GM21576 (cell line): ENCODE data around the gene HP1BP3.

Source experiments
- ATAC-seq: cut with Tn5 transposase; IDR thresholded peaks from one replicate; pipeline ENCODE4 v1.9.1; 2021; ENCODE audit warnings: mild to moderate bottlenecking, moderate library complexity; ENCODE audit not compliant: unreplicated experiment

Gene HP1BP3

GRCh38 chr1:20712215-20712577, 74.9 kb downstream of the HP1BP3 start:
- ATAC-seq: no peak

GRCh38 chr1:20711285-20712214, 75.6 kb downstream of the HP1BP3 start:
- no peak for ATAC-seq

GRCh38 chr1:20710469-20711284, 76.4 kb downstream of the HP1BP3 start:
- no peak for ATAC-seq

- ATAC-seq: no peak
Measured at GRCh38 chr1:20709868-20710267, 77.2 kb downstream of the HP1BP3 start.

GRCh38 chr1:20708891-20709290, 78.2 kb downstream of the HP1BP3 start:
- ATAC-seq: no peak

- ATAC-seq: no peak
Measured at GRCh38 chr1:20708057-20708456, 79.0 kb downstream of the HP1BP3 start.

- no peak for ATAC-seq
Measured at GRCh38 chr1:20706841-20707240, 80.3 kb downstream of the HP1BP3 start.

- no peak for ATAC-seq
Measured at GRCh38 chr1:20705203-20705755, 81.8 kb downstream of the HP1BP3 start.

- no peak for ATAC-seq
Measured at GRCh38 chr1:20704390-20705202, 82.5 kb downstream of the HP1BP3 start.

- no peak for ATAC-seq
Measured at GRCh38 chr1:20703124-20703756, 83.9 kb downstream of the HP1BP3 start.

- ATAC-seq: no peak
Measured at GRCh38 chr1:20702416-20702815, 84.7 kb downstream of the HP1BP3 start.

GRCh38 chr1:20701847-20702246, 85.3 kb downstream of the HP1BP3 start:
- ATAC-seq: no peak

GRCh38 chr1:20701446-20701845, 85.7 kb downstream of the HP1BP3 start:
- ATAC-seq: no peak

- ATAC-seq: no peak
Measured at GRCh38 chr1:20700636-20701215, 86.4 kb downstream of the HP1BP3 start.

GRCh38 chr1:20699558-20699957, 87.5 kb downstream of the HP1BP3 start:
- no peak for ATAC-seq

- ATAC-seq: no peak
Measured at GRCh38 chr1:20698195-20698910, 88.8 kb downstream of the HP1BP3 start.

GRCh38 chr1:20697563-20697962, 89.5 kb downstream of the HP1BP3 start:
- no peak for ATAC-seq

- ATAC-seq: no peak
Measured at GRCh38 chr1:20696397-20697333, 90.4 kb downstream of the HP1BP3 start.
